Stimulated activated CD4-positive, alpha-beta T cell treated with anti-CD3 and anti-CD28 coated beads, Interleukin-4, amount 100 ng/mL, for 48 hours (primary cell): ENCODE data around the gene TPM4.
A peak's percentile ranks its signal among the peaks of the same experiment; 100 is the strongest.

ENCODE experiments used
- DNase-seq, 2 donors: peaks; one replicate each; pipeline ENCODE4 v3.0.0-alpha.2; 2020; ENCODE audit warnings: low read depth in 2 of 2

The TPM4 gene

GRCh38 chr19:16041991-16042386 is 34.3 kb upstream of the TPM4 start:
- no peak for DNase-seq

GRCh38 chr19:16042533-16043085 is 33.7 kb upstream of the TPM4 start:
- DNase-seq: no peak

GRCh38 chr19:16043156-16043757 is 33.0 kb upstream of the TPM4 start:
- no peak for DNase-seq

GRCh38 chr19:16044746-16045145 is 31.5 kb upstream of the TPM4 start:
- DNase-seq: no peak

GRCh38 chr19:16045171-16045570 is 31.1 kb upstream of the TPM4 start:
- DNase-seq: no peak

GRCh38 chr19:16045893-16046292 is 30.4 kb upstream of the TPM4 start:
- DNase-seq: no peak

GRCh38 chr19:16048583-16048982 is 27.7 kb upstream of the TPM4 start:
- no peak for DNase-seq

- no peak for DNase-seq
Measured at GRCh38 chr19:16051254-16052025, 24.9 kb upstream of the TPM4 start.

- no peak for DNase-seq
Measured at GRCh38 chr19:16052353-16052752, 23.9 kb upstream of the TPM4 start.

GRCh38 chr19:16057062-16057461 is 19.2 kb upstream of the TPM4 start:
- no peak for DNase-seq

- no peak for DNase-seq
Measured at GRCh38 chr19:16060294-16060693, 16.0 kb upstream of the TPM4 start.

GRCh38 chr19:16061943-16062342 is 14.4 kb upstream of the TPM4 start:
- DNase-seq: no peak

- DNase-seq: peak; percentile 50 to 65
Measured at GRCh38 chr19:16062789-16063188, 13.5 kb upstream of the TPM4 start.

GRCh38 chr19:16064209-16064889 is 11.9 kb upstream of the TPM4 start:
- no peak for DNase-seq

GRCh38 chr19:16066611-16067104 is 9.6 kb upstream of the TPM4 start:
- peak in 1 of 2 donors; percentile 37 for DNase-seq

- no peak for DNase-seq
Measured at GRCh38 chr19:16067205-16067938, 8.9 kb upstream of the TPM4 start.

GRCh38 chr19:16068696-16069259 is 7.5 kb upstream of the TPM4 start:
- no peak for DNase-seq

- DNase-seq: no peak
Measured at GRCh38 chr19:16069813-16070365, 6.4 kb upstream of the TPM4 start.

- DNase-seq: peak; percentile 66 to 71
Measured at GRCh38 chr19:16070366-16070990, 5.8 kb upstream of the TPM4 start.

GRCh38 chr19:16071072-16071691 is 5.1 kb upstream of the TPM4 start:
- DNase-seq: no peak
